ENCODE results near the gene NCOA1. TPM values are rescaled to one million over a fixed set of nuclear protein-coding genes. Genes with fewer than 3 reads are reported as not detected.

NCOA1 gene
- total RNA-seq, 2 donors from 2014 or later, result 34.9 to 58.3 TPM

DNA sequence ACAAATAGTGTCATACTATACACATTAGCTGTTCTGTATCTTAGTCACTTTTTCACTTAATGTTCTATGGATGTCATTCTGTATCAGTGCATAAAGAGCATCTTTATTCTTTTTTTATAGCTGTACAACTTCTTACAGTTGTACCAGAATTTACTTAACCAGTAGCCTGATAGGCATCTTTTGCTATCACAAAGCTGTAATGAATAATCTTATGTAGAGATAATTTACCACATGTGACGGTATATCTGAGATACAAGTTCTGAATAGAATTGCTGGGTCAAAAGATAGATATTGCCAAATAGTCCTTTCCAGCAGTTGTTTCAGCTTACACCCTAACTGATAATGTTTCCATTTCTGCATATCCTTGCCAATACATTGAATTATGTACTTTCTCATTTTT, 232.1 kb downstream of the NCOA1 start:
- TF ChIP-seq, protein P1, sequence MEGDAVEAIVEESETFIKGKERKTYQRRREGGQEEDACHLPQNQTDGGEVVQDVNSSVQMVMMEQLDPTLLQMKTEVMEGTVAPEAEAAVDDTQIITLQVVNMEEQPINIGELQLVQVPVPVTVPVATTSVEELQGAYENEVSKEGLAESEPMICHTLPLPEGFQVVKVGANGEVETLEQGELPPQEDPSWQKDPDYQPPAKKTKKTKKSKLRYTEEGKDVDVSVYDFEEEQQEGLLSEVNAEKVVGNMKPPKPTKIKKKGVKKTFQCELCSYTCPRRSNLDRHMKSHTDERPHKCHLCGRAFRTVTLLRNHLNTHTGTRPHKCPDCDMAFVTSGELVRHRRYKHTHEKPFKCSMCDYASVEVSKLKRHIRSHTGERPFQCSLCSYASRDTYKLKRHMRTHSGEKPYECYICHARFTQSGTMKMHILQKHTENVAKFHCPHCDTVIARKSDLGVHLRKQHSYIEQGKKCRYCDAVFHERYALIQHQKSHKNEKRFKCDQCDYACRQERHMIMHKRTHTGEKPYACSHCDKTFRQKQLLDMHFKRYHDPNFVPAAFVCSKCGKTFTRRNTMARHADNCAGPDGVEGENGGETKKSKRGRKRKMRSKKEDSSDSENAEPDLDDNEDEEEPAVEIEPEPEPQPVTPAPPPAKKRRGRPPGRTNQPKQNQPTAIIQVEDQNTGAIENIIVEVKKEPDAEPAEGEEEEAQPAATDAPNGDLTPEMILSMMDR (IDR thresholded peaks at IDR 0.05), result no peak
- no peaks in the 10 kb centered on the region for H3K9me3 ChIP-seq
- DNase-seq (ENCODE audit: low spot score) (no peak), ATAC-seq (ENCODE audit: insufficient number of reproducible peaks, low FRiP score, low read depth) (no peak)
- H3K36me3 ChIP-seq, result no peaks in the 10 kb centered on the region
- H3K4me1 ChIP-seq (ENCODE audit: control insufficient read depth in 1 of 2, low read depth in 2 of 2), result peaks cover 26 to 34% of the 10 kb centered on the region in 2 donors
- no peak overlapping the region for H3K27ac ChIP-seq
- H3K4me3 ChIP-seq, result no peak overlapping the region
- H3K27me3 ChIP-seq (replicated peaks; ENCODE audit: insufficient read depth), result no peaks in the 10 kb centered on the region

DNA sequence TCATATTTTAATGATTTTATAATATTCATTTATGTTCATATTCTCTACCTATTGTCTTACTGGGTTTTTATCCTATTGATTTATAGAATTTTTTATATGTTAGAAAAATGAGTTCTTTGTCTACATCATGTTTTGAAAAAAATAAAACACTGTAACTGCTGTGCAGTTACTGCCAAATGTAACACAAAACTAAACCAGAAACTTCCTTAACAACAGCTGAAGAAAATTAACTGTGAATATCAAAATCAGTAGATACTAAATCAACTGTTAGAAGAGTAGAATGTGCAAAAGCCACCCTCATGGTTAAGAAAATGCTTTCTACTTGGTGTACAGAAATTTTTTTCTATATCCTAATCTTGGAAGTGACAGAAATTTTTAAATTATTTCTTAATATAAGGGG, 232.6 kb downstream of the NCOA1 start:
- DNase-seq (ENCODE audit: low spot score) (no peak), ATAC-seq (ENCODE audit: insufficient number of reproducible peaks, low FRiP score, low read depth) (no peak)
- Histone ChIP-seq H3K36me3 (peaks cover 2% of the 10 kb centered on the region), H3K9me3 (no peaks in the 10 kb centered on the region), H3K4me1 (ENCODE audit: control insufficient read depth in 1 of 2, low read depth in 2 of 2) (peaks cover 26 to 34% of the 10 kb centered on the region in 2 donors), H3K27ac (no peak overlapping the region), H3K27me3 (replicated peaks; ENCODE audit: insufficient read depth) (no peaks in the 10 kb centered on the region), H3K4me3 (no peak overlapping the region)
- TF ChIP-seq, protein P1 (IDR thresholded peaks at IDR 0.05), result no peak

DNA sequence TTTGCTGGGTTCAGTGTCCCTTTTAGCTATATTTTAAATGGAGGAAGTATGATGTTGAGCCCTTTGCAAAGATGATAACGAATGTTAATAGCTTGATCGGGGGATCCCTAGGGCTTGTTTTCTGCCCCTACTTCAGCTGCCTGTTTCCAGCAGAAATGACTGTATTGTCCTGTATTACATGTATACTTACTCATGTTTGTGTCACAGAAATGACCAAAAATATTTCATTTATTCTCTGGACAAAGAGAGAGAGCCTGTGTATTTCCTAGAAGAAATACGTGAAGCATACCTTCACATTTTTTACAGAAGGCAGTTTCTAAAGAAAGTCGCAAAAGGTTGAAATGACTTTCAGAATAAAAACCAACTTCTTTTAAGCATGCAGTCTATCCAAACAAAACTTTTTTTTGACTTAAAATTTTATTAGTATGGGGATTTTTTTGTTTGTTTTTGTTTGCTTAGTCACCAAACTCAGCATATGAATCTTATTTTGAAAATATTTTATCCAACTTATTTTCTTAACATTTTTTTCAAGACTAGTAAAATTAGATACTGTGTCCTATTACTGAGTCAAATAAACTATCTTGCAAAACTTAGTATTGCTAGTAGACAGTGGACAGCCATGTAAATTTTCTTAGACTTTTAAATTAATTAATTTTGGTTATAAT, 233.2 kb downstream of the NCOA1 start:
- no peaks in the 10 kb centered on the region for H3K27me3 ChIP-seq (replicated peaks; ENCODE audit: insufficient read depth)
- TF ChIP-seq, protein P1 (IDR thresholded peaks at IDR 0.05), result no peak
- H3K27ac ChIP-seq, result no peak overlapping the region
- DNase-seq (ENCODE audit: low spot score) (no peak), ATAC-seq (ENCODE audit: insufficient number of reproducible peaks, low FRiP score, low read depth) (no peak)
- H3K4me1 ChIP-seq (ENCODE audit: control insufficient read depth in 1 of 2, low read depth in 2 of 2), result peaks cover 26 to 34% of the 10 kb centered on the region in 2 donors
- peaks cover 8% of the 10 kb centered on the region for H3K36me3 ChIP-seq
- no peak overlapping the region for H3K4me3 ChIP-seq
- no peaks in the 10 kb centered on the region for H3K9me3 ChIP-seq

DNA sequence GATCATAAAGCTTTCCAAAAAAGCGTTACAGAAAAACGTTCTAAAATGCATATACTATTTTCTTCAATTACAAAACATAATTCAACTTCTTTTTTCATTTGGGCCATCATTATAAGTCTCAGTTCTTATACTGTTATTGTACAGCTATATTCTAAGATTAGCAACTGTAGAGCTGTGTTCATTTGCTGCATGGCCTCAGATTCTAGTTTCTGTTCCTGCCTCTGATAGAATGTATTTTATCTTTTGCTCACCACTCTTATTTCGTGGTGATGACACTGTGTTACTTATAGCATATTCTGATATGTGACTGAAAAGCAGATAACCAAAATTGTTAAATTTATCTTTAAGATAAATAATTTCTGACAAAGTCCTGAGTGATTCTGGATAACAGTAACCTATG, 234.9 kb downstream of the NCOA1 start:
- peaks cover 8% of the 10 kb centered on the region for H3K36me3 ChIP-seq
- DNase-seq (ENCODE audit: low spot score) (no peak), ATAC-seq (ENCODE audit: insufficient number of reproducible peaks, low FRiP score, low read depth) (no peak)
- H3K4me1 ChIP-seq (ENCODE audit: control insufficient read depth in 1 of 2, low read depth in 2 of 2), result peaks cover 26 to 34% of the 10 kb centered on the region in 2 donors
- H3K4me3 ChIP-seq, result no peak overlapping the region
- no peaks in the 10 kb centered on the region for H3K9me3 ChIP-seq
- H3K27me3 ChIP-seq (replicated peaks; ENCODE audit: insufficient read depth), result no peaks in the 10 kb centered on the region
- TF ChIP-seq, protein P1 (IDR thresholded peaks at IDR 0.05), result no peak
- no peak overlapping the region for H3K27ac ChIP-seq

- ATAC-seq (ENCODE audit: insufficient number of reproducible peaks, low FRiP score, low read depth) (no peak), DNase-seq (ENCODE audit: low spot score) (no peak)
- H3K27ac ChIP-seq, result no peak overlapping the region
- TF ChIP-seq, protein P1 (IDR thresholded peaks at IDR 0.05), result no peak
- no peaks in the 10 kb centered on the region for H3K4me1 ChIP-seq (ENCODE audit: control insufficient read depth in 1 of 2, low read depth in 2 of 2)
- H3K4me3 ChIP-seq, result no peak overlapping the region
- H3K36me3 ChIP-seq, result peaks cover 8% of the 10 kb centered on the region
- no peaks in the 10 kb centered on the region for H3K9me3 ChIP-seq
- no peaks in the 10 kb centered on the region for H3K27me3 ChIP-seq (replicated peaks; ENCODE audit: insufficient read depth)
Measured at GRCh38 chr2:24730481-24730880, 239.4 kb downstream of the NCOA1 start.
